ENCODE measurements around the gene RETREG2. TPM values are rescaled to one million over a fixed set of nuclear protein-coding genes. Genes with fewer than 3 reads are reported as not detected.

The RETREG2 gene
- total and polyA plus RNA-seq, 5 donors, result 22.0 to 47.3 (median 38.6) TPM

- WGBS, result under 1% methylated on average over 69 of the region's 69 CpGs
- ATAC-seq (peak; percentile 93 to 94), DNase-seq (peak; percentile 89 to 97 (median 96))
- no peaks in the 10 kb centered on the region for H3K27me3 ChIP-seq (ENCODE audit: control insufficient read depth, insufficient read depth)
- H3K4me1 ChIP-seq (ENCODE audit: control insufficient read depth, insufficient read depth, low read length), result peaks cover 2% of the 10 kb centered on the region
- H3K27ac ChIP-seq (ENCODE audit: low read length), result peak within 1 kb of the TSS; percentile 100
- H3K9me3 ChIP-seq (ENCODE audit: control insufficient read depth, low read length), result no peaks in the 10 kb centered on the region
- H3K4me3 ChIP-seq (ENCODE audit: low read length), result peak within 1 kb of the TSS; percentile 72
- intact Hi-C loops (cut with DNase I), result loop anchor here in 1 of 4 donors (5.0 kb wide), 1 partner anchor 35 kb away; no protein-coding TSS in a partner anchor
These were observed 1.1 kb upstream of the RETREG2 start, which contains the start of gene CNPPD1 for GRCh38 chr2:219176818-219177551. Gene CNPPD1, minus strand, starts transcription at chr2:219176925. Its CDS starts 97 bp downstream, at chr2:219176828.

GRCh38 chr2:219178377-219179175, 501 bp downstream of the RETREG2 start:
- peak overlapping the region; percentile 73 for H3K27ac ChIP-seq (ENCODE audit: low read length)
- no peaks in the 10 kb centered on the region for H3K9me3 ChIP-seq (ENCODE audit: control insufficient read depth, low read length)
- 3% methylated on average over 45 of the region's 45 CpGs for WGBS
- H3K27me3 ChIP-seq (ENCODE audit: control insufficient read depth, insufficient read depth), result no peaks in the 10 kb centered on the region
- DNase-seq, result peak; percentile 60 to 88 (median 85)
- peaks cover 2% of the 10 kb centered on the region for H3K4me1 ChIP-seq (ENCODE audit: control insufficient read depth, insufficient read depth, low read length)
- peak overlapping the region; percentile 72 for H3K4me3 ChIP-seq (ENCODE audit: low read length)
- intact Hi-C loops (cut with DNase I), result loop anchor here in 1 of 4 donors (5.0 kb wide), 1 partner anchor 34 kb away; no protein-coding TSS in a partner anchor
- ATAC-seq, result peak; percentile 4 to 7

DNA sequence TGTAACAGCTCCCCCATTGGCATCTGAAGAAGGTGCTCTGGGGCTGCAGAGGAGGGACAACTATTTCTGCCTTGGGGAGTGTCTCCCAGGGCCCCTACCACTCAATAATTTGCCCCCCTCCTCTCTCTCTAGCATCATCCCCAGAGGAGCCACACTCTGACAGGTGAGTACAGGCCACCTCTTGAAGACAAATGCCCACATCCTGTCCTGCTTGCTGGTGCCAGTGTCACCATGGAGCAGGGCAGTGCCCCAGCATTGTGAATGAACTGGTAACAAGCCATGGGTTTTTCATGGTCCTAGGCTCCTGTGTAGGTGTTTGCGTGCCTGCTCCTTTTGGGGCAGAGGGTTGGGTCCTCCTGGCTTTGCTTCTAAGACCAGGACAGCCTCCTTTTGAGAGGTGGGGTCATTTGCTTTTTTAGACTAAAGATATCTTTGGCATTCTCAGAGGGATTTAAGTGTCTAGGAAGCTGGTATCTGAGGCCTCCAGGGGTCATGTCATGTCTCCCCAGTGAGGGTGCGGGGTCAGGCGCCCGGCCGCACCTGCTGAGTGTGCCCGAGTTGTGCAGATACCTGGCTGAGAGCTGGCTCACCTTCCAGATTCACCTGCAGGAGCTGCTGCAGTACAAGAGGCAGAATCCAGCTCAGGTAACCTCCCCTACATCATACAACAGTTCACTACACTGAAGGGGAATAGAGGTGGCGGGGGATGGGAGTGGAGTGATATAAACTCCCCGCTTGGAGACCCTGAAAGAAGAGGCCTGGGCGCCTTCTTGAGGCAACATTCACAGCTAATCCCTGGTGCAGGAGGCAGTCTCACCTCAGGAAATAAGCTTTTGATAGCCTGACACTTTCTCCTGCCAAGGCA, 1.8 kb downstream of the RETREG2 start:
- ATAC-seq (no peak), DNase-seq (peak in 1 of 3 donors; percentile 47)
- intact Hi-C loops (cut with DNase I), result loop anchor here in 1 of 4 donors (5.0 kb wide), 1 partner anchor 32 kb away; no protein-coding TSS in a partner anchor
- no peak overlapping the region for H3K4me3 ChIP-seq (ENCODE audit: low read length)
- H3K27ac ChIP-seq (ENCODE audit: low read length), result no peak overlapping the region
- 96% methylated on average over 9 of the region's 9 CpGs for WGBS
- H3K27me3 ChIP-seq (ENCODE audit: control insufficient read depth, insufficient read depth), result no peaks in the 10 kb centered on the region
- peaks cover 2% of the 10 kb centered on the region for H3K4me1 ChIP-seq (ENCODE audit: control insufficient read depth, insufficient read depth, low read length)
- no peaks in the 10 kb centered on the region for H3K9me3 ChIP-seq (ENCODE audit: control insufficient read depth, low read length)

GRCh38 chr2:219180961-219181360, 2.9 kb downstream of the RETREG2 start:
- no peak overlapping the region for H3K27ac ChIP-seq (ENCODE audit: low read length)
- H3K27me3 ChIP-seq (ENCODE audit: control insufficient read depth, insufficient read depth), result no peaks in the 10 kb centered on the region
- intact Hi-C loops (cut with DNase I), result no loop called here
- ATAC-seq (no peak), DNase-seq (no peak)
- H3K4me1 ChIP-seq (ENCODE audit: control insufficient read depth, insufficient read depth, low read length), result peaks cover 2% of the 10 kb centered on the region
- 90% methylated on average over 5 of the region's 5 CpGs for WGBS
- H3K4me3 ChIP-seq (ENCODE audit: low read length), result no peak overlapping the region
- H3K9me3 ChIP-seq (ENCODE audit: control insufficient read depth, low read length), result no peaks in the 10 kb centered on the region

DNA sequence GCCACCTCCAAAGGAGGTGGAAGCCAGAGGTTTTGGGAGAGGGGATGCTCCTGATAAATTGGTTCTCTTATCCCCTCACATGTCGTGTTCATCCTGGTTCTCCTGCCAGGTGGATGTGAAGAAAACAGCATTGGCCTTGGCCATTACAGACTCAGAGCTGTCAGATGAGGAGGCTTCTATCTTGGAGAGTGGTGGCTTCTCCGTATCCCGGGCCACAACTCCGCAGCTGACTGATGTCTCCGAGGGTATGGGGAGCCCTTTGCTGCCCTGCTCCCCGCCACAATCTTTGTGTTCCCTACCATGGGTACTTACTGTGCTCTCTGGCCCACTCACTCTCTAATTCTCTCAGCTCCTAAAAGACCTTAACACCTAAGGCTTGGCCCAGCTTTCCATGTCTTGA, 3.5 kb downstream of the RETREG2 start:
- WGBS, result 93% methylated on average over 6 of the region's 6 CpGs
- H3K27me3 ChIP-seq (ENCODE audit: control insufficient read depth, insufficient read depth), result no peaks in the 10 kb centered on the region
- no peak overlapping the region for H3K27ac ChIP-seq (ENCODE audit: low read length)
- H3K4me3 ChIP-seq (ENCODE audit: low read length), result no peak overlapping the region
- no peak for ATAC-seq
- intact Hi-C loops (cut with DNase I), result no loop called here
- DNase-seq, result no peak
- H3K9me3 ChIP-seq (ENCODE audit: control insufficient read depth, low read length), result no peaks in the 10 kb centered on the region
- H3K4me1 ChIP-seq (ENCODE audit: control insufficient read depth, insufficient read depth, low read length), result peaks cover 2% of the 10 kb centered on the region

DNA sequence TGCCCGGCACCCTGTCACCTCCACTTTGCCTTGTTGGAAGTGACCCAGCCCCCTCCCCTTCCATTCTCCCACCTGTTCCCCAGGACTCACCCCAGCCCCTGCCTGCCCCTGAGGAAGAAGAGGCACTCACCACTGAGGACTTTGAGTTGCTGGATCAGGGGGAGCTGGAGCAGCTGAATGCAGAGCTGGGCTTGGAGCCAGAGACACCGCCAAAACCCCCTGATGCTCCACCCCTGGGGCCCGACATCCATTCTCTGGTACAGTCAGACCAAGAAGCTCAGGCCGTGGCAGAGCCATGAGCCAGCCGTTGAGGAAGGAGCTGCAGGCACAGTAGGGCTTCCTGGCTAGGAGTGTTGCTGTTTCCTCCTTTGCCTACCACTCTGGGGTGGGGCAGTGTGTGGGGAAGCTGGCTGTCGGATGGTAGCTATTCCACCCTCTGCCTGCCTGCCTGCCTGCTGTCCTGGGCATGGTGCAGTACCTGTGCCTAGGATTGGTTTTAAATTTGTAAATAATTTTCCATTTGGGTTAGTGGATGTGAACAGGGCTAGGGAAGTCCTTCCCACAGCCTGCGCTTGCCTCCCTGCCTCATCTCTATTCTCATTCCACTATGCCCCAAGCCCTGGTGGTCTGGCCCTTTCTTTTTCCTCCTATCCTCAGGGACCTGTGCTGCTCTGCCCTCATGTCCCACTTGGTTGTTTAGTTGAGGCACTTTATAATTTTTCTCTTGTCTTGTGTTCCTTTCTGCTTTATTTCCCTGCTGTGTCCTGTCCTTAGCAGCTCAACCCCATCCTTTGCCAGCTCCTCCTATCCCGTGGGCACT, 4.5 kb downstream of the RETREG2 start:
- 61% methylated on average over 8 of the region's 8 CpGs for WGBS
- Histone ChIP-seq H3K4me3 (ENCODE audit: low read length) (no peak overlapping the region), H3K9me3 (ENCODE audit: control insufficient read depth, low read length) (no peaks in the 10 kb centered on the region), H3K27ac (ENCODE audit: low read length) (no peak overlapping the region), H3K27me3 (ENCODE audit: control insufficient read depth, insufficient read depth) (no peaks in the 10 kb centered on the region), H3K4me1 (ENCODE audit: control insufficient read depth, insufficient read depth, low read length) (peaks cover 2% of the 10 kb centered on the region)
- intact Hi-C loops (cut with DNase I), result no loop called here
- ATAC-seq (no peak), DNase-seq (peak in 2 of 3 donors; percentile 20 to 61)

- Histone ChIP-seq H3K9me3 (ENCODE audit: control insufficient read depth, low read length) (no peaks in the 10 kb centered on the region), H3K4me1 (ENCODE audit: control insufficient read depth, insufficient read depth, low read length) (peaks cover 2% of the 10 kb centered on the region), H3K27ac (ENCODE audit: low read length) (no peak overlapping the region), H3K4me3 (ENCODE audit: low read length) (no peak overlapping the region), H3K27me3 (ENCODE audit: control insufficient read depth, insufficient read depth) (no peaks in the 10 kb centered on the region)
- 91% methylated on average over 6 of the region's 6 CpGs for WGBS
- ATAC-seq (no peak), DNase-seq (no peak)
- intact Hi-C loops (cut with DNase I), result no loop called here
These were observed 5.2 kb downstream of the RETREG2 start for GRCh38 chr2:219183151-219183772.

GRCh38 chr2:219184121-219184520, 6.0 kb downstream of the RETREG2 start:
- 97% methylated on average over 2 of the region's 2 CpGs for WGBS
- H3K4me3 ChIP-seq (ENCODE audit: low read length), result no peak overlapping the region
- intact Hi-C loops (cut with DNase I), result no loop called here
- no peak for DNase-seq
- no peaks in the 10 kb centered on the region for H3K9me3 ChIP-seq (ENCODE audit: control insufficient read depth, low read length)
- H3K27ac ChIP-seq (ENCODE audit: low read length), result no peak overlapping the region
- ATAC-seq, result no peak
- H3K27me3 ChIP-seq (ENCODE audit: control insufficient read depth, insufficient read depth), result no peaks in the 10 kb centered on the region
- H3K4me1 ChIP-seq (ENCODE audit: control insufficient read depth, insufficient read depth, low read length), result no peaks in the 10 kb centered on the region

DNA sequence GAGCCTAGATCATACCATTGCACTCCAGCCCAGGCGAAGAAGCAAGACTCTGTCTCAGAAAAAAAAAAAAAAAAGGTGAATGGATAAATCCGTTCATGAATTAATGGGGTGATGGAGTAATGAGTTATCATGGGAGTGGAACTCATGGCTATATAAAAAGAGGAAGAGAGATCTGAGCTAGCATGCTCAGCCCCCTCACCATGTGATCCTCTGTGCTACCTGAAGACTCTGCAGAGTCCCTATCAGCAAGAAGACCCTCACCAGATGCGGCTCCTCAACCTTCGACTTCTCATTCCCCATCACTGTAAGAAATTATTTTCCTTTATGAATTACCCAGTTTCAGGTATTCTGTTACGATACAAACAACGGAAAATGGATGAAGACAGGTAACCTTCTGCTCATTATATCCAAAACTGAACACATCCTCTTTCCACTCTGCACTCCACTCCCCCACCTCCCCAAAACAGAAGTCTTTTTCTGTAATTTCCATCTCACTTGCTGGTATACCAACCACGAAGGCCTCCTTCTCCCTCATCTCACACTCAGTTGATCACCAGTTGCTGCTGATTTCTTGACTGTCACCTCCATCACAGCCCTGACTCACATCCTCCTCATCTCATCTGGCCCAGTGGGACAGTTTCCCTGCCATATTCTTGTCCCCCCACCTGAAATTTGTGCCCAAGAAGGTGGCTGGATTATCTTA, 8.8 kb downstream of the RETREG2 start:
- H3K27ac ChIP-seq (ENCODE audit: low read length), result no peak overlapping the region
- H3K9me3 ChIP-seq (ENCODE audit: control insufficient read depth, low read length), result no peaks in the 10 kb centered on the region
- no peaks in the 10 kb centered on the region for H3K27me3 ChIP-seq (ENCODE audit: control insufficient read depth, insufficient read depth)
- H3K4me1 ChIP-seq (ENCODE audit: control insufficient read depth, insufficient read depth, low read length), result no peaks in the 10 kb centered on the region
- WGBS, result 85% methylated on average over 7 of the region's 7 CpGs
- no peak overlapping the region for H3K4me3 ChIP-seq (ENCODE audit: low read length)
- intact Hi-C loops (cut with DNase I), result no loop called here
- ATAC-seq, result no peak
- DNase-seq, result no peak

Data from right cardiac atrium (tissue), 5 donors.